HG02938 (cell line): ENCODE results near the gene GNB3.

ENCODE experiments used
- ATAC-seq: cut with Tn5 transposase; IDR thresholded peaks from one replicate; pipeline ENCODE4 v1.9.1; 2021; ENCODE audit warnings: mild to moderate bottlenecking, moderate library complexity; ENCODE audit not compliant: unreplicated experiment

The GNB3 gene

GRCh38 chr12:6823182-6824084, 17.3 kb upstream of the GNB3 start:
- no peak for ATAC-seq

DNA sequence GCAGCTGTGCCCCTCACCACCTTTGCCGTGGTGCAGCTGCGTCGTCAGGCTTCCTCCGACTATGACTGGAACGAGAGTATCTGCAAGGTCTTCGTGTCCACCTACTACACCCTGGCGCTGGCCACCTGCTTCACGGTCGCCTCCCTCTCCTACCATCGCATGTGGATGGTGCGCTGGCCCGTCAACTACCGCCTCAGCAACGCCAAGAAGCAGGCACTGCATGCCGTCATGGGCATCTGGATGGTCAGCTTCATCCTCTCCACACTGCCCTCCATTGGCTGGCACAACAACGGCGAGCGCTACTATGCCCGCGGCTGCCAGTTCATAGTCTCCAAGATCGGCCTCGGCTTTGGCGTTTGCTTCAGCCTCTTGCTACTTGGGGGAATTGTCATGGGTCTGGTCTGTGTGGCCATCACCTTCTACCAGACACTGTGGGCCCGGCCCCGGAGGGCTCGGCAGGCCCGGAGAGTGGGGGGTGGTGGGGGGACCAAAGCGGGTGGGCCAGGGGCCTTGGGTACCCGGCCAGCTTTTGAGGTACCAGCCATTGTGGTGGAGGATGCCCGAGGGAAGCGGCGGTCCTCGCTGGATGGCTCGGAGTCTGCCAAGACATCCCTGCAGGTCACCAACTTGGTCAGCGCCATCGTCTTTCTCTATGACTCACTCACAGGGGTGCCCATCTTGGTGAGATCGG, 16.5 kb upstream of the GNB3 start:
- no peak for ATAC-seq

GRCh38 chr12:6824901-6825381, 15.8 kb upstream of the GNB3 start:
- ATAC-seq = no peak

DNA sequence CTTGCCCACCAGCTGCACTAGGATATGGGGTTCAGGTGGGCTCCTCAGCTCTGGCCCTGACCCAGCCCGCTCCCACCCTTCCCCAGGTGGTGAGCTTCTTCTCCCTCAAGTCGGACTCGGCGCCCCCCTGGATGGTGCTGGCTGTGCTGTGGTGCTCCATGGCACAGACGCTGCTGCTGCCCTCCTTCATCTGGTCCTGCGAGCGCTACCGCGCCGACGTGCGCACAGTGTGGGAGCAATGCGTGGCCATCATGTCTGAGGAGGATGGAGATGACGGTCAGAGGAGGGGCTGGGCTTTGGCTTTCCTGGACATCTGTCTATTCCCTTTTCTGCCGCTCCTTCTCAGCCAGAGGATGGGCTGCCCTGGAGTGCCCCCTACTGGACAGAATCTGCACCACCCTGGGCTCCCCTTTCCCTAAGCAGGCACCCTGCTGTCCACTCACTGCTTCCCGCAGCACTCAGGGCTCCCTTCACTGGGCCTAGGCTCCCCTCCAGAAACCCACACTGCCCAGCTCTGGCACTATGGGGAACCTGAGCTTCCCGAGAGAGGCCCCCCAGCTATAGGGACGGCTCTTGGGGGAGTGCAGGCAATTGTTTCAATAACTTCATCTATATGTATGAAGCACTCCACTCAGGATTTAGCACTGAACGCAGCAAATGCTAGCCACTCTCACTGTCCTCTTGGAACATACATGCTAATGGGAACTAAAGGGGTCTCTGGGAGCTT, 15.2 kb upstream of the GNB3 start:
- no peak for ATAC-seq

- no peak for ATAC-seq
Measured at GRCh38 chr12:6826125-6826733, 14.5 kb upstream of the GNB3 start.

GRCh38 chr12:6826734-6827436, 13.8 kb upstream of the GNB3 start:
- ATAC-seq = no peak

- ATAC-seq = no peak
Measured at GRCh38 chr12:6827437-6827911, 13.3 kb upstream of the GNB3 start.

DNA sequence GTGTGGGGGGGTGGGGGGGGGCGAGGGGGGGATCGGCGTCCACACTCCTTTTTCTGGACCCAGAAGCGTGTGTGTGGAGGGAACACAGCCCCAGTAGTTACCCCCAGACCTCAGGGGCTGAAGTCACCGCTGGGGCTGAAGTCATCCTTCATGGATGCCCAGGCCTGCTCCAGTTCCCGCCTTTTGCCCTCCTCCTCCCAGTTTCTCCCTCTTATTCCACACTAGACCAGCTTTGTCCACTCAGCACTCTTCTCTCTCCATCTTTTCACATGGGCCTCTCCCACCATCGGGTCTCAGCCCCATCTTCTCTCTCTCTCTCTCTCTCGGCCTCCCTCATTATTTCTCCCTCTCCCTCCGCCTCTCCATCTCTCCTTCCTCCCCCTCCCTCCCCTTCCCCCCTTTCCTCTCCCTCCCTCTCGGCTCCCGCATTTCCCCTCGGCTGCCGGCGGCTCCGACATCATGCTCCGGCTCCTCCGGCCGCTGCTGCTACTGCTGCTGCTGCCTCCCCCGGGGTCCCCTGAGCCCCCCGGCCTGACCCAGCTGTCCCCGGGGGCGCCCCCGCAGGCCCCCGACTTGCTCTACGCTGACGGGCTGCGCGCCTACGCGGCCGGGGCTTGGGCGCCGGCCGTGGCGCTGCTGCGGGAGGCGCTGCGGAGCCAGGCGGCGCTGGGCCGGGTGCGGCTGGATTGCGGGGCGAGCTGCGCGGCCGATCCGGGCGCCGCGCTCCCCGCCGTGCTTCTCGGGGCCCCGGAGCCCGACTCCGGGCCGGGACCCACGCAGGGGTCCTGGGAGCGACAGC, 12.5 kb upstream of the GNB3 start, which contains the start of gene P3H3:
TSS of gene P3H3 (plus strand) at position 426 of the 799 bp plus-strand sequence. CDS start at position 460, 34 bp downstream.
- ATAC-seq = no peak

- no peak for ATAC-seq
Measured at GRCh38 chr12:6828781-6829535, 11.8 kb upstream of the GNB3 start.

GRCh38 chr12:6829536-6830220, 11.0 kb upstream of the GNB3 start:
- ATAC-seq = no peak

- no peak for ATAC-seq
Measured at GRCh38 chr12:6830286-6830890, 10.3 kb upstream of the GNB3 start.

DNA sequence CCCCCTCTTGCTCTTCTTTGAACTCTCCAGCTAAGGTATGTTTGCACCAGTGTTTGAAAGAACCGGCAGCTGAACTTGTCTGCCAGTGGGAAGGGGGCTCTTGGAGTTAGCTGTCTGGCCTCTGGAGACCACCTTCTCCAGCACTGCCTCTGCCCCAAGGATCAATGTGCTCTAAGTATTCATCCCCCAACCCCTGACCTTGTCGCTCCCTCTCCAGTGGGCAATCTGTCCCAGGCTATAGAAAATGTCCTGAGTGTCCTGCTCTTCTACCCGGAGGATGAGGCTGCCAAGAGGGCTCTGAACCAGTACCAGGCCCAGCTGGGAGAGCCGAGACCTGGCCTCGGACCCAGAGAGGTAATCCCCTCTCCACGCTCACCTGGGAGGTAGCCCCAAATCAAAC, 9.7 kb upstream of the GNB3 start:
- no peak for ATAC-seq

GRCh38 chr12:6831450-6831995, 9.2 kb upstream of the GNB3 start:
- ATAC-seq = no peak

DNA sequence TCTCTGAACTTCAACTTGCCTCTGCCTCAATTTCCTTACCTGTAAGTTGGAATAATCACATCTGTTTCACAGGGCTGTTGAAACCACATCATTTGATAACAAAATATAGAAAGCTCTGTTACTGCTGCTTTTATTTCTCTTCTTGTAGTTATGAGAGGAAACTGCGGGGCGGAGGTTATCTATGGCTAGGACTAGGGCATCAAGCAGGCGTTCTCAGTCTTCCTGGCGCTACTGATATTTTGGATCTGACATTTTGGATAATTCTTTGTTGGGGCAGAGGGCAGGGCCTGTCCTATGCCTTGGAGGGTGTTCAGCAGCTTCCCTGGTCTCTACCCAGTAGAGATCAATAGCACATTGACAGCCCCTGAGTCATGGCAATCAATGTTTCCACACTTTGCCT, 8.6 kb upstream of the GNB3 start:
- ATAC-seq = no peak

DNA sequence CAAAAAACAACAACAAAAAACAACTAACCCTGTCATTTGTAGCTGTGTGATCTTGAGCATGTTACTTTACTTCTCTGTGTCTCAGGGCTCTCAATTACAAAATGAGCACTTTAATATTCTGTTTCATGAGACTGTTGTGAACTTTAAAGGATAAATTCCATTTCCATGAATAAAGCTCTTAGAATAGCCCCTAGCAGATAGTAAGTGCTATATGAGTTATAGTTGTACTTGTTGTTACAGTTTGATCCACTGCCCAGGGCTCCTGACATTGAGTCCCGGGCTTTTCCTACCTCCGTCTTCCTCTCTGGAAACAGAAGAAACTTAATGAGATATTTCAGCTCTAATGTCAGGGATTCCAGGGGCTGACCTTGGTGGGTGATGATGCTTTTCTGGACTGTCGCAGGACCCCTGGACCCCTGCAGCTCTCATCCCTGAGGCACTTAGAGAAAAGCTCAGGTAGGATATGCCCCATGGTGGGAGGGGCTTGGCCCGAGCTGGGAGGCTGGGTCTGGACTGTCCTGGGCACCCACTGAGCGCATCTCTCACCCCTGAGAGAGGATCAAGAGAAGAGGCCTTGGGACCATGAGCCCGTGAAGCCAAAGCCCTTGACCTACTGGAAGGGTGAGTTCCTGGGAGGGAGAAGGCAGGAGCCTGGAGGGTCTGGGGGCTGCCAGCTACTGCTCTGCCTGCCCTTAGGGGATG, 7.4 kb upstream of the GNB3 start:
- ATAC-seq = no peak

DNA sequence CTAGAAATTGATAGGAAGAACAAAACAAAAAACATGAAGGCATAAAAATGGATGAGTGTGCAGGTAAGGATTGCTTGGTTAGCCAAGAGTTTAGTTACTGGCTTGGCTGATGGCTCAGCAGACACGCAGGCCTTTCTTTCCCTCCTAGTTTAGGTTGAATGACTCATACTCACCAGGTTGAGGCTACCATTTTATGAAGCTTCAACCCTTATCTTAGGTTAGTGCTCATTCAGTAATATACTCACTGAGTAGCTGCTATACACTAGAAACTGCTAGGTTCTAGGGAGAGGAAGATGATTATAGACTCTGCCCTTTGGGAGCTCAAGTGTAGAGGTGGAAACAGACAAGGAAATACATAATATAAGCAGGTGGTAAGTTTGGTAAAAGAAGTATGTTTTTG, 6.5 kb upstream of the GNB3 start:
- ATAC-seq = no peak

DNA sequence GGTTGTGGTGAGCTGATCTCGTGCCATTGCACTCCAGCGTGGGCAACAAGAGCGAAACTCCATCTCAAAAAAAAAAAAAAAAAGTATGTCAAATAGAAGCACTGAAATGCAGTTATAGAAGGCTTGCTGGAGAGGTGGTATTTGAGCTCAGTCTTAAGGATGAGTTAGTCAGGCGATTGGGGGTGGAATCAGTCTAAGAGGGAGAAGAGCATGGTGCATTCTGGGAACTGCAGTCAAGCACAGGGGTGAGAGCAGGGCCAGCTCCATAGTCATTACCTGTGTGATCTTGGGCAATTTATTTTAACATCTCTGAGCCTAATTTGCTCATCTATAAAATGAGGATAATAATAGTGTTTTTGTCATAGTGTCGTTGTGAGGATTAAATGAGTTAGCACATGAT, 5.9 kb upstream of the GNB3 start:
- ATAC-seq = no peak
